Measurements from ENCODE around the gene CPEB3.
"Not testable (repeated sequence)": the region's sequence is repeated elsewhere in the genome, so short reads cannot be mapped to it uniquely, and the experiment has no call there.

DNA sequence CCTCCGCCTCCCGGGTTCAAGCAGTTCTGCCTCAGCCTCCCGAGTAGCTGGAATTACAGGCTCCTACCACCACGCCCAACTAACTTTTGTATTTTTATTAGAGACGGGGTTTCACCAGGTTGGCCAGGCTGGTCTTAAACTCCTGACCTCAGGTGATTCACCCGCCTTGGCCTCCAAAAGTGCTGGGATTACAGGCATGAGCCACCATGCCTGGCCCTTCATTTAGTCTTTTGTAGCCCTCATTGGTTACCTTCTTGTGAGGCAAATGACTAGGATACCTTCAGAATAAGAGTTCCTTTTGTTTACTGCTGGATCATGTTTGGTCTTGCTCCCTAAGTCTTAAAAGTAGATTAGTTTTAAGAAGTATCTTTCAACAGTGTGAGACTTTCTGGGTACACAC is 39.0 kb upstream of the CPEB3 start:
- TF ChIP-seq, protein P1, sequence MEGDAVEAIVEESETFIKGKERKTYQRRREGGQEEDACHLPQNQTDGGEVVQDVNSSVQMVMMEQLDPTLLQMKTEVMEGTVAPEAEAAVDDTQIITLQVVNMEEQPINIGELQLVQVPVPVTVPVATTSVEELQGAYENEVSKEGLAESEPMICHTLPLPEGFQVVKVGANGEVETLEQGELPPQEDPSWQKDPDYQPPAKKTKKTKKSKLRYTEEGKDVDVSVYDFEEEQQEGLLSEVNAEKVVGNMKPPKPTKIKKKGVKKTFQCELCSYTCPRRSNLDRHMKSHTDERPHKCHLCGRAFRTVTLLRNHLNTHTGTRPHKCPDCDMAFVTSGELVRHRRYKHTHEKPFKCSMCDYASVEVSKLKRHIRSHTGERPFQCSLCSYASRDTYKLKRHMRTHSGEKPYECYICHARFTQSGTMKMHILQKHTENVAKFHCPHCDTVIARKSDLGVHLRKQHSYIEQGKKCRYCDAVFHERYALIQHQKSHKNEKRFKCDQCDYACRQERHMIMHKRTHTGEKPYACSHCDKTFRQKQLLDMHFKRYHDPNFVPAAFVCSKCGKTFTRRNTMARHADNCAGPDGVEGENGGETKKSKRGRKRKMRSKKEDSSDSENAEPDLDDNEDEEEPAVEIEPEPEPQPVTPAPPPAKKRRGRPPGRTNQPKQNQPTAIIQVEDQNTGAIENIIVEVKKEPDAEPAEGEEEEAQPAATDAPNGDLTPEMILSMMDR (IDR thresholded peaks at IDR 0.05), result not testable (repeated sequence)
- not testable (repeated sequence) for TF ChIP-seq EZH2 (IDR thresholded peaks at IDR 0.05)

Data from neural progenitor cell (in vitro differentiated cells).